ENCODE measurements around the gene TRIM63. TPM values are rescaled to one million over a fixed set of nuclear protein-coding genes. Genes with fewer than 3 reads are reported as not detected.

Gene TRIM63
- total RNA-seq (ENCODE audit: low replicate concordance) = 1.7 and 4.1 TPM in 2 replicates
- long read RNA-seq = 0 reads

DNA sequence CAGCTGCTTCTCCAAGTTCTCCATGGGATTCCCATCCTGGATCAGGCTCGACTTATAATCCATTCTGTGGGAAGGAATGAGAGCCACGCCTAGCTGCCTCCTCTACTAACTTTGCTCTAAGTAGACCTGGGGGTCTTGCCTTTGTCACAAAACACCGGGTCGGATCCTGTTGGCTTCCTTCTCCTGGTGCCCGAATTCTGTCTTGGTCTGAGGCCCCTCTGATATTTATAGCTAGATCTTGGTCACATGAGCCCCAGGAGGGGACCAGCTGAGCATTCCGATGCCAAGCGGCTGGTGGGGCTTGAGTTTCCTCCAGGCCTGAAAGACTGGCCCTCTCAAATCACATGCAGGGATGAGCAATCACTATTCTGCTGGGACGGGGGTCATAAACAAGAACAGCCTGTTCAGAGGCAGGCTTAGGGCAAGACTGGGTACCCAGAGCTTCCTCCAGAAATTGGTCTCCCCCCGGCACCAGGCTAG, at the start of gene TRIM63:
Gene TRIM63 (minus strand): TSS at position 199 of the 480 bp plus-strand sequence. CDS start 136 bp downstream, at position 63.
- peaks cover 3% of the 10 kb centered on the region for H3K27me3 Mint-ChIP-seq
- no peak for DNase-seq (ENCODE audit: extremely low spot score, unreplicated experiment)
- TF ChIP-seq, protein P1, sequence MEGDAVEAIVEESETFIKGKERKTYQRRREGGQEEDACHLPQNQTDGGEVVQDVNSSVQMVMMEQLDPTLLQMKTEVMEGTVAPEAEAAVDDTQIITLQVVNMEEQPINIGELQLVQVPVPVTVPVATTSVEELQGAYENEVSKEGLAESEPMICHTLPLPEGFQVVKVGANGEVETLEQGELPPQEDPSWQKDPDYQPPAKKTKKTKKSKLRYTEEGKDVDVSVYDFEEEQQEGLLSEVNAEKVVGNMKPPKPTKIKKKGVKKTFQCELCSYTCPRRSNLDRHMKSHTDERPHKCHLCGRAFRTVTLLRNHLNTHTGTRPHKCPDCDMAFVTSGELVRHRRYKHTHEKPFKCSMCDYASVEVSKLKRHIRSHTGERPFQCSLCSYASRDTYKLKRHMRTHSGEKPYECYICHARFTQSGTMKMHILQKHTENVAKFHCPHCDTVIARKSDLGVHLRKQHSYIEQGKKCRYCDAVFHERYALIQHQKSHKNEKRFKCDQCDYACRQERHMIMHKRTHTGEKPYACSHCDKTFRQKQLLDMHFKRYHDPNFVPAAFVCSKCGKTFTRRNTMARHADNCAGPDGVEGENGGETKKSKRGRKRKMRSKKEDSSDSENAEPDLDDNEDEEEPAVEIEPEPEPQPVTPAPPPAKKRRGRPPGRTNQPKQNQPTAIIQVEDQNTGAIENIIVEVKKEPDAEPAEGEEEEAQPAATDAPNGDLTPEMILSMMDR (conservative IDR thresholded peaks at IDR 0.05) = no peak
- peak within 1 kb of the TSS; percentile 69 for H3K4me3 Mint-ChIP-seq
- no peaks in the 10 kb centered on the region for H3K36me3 Mint-ChIP-seq
- peak within 1 kb of the TSS; percentile 83 for H3K27ac Mint-ChIP-seq
- H3K9me3 Mint-ChIP-seq = no peaks in the 10 kb centered on the region
- H3K4me1 Mint-ChIP-seq (ENCODE audit: unreplicated experiment) = peaks cover 35% of the 10 kb centered on the region

DNA sequence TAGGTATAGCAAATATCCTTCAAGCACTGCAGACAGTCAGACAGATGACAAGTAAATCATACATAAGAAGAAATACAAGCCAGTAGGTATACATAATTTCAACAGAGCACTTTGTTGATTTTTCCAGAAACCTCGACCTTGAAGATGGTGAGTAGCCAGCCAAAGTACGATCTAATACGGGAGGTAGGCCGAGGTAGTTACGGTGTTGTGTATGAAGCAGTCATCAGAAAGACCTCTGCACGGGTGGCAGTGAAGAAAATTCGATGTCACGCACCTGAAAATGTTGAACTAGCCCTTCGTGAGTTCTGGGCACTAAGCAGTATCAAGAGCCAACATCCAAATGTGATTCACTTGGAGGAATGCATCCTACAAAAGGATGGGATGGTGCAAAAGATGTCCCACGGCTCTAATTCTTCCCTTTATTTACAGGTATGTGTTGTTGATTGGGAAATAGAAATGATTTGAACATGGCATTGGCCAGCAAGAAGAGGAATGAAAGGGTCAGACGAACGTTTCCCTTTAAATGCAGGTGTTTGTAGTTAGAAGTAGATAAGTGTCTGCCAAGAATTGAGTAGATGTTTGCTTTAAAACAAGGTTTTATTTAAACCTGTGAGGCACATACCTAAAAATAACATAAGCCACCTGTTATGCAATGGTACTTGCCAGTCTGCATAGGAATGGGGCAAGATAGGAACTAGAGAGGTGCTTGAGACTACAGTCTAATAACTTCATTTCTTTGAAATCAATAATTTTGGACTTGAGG, 46.9 kb upstream of the TRIM63 start:
- Mint-ChIP-seq H3K27me3 (no peaks in the 10 kb centered on the region), H3K4me3 (peak overlapping the region; percentile 24), H3K4me1 (ENCODE audit: unreplicated experiment) (peaks cover 20% of the 10 kb centered on the region), H3K27ac (no peak overlapping the region), H3K36me3 (peaks cover 10% of the 10 kb centered on the region), H3K9me3 (no peaks in the 10 kb centered on the region)
- TF ChIP-seq, protein P1 (conservative IDR thresholded peaks at IDR 0.05) = no peak
- no peak for DNase-seq (ENCODE audit: extremely low spot score, unreplicated experiment)

DNA sequence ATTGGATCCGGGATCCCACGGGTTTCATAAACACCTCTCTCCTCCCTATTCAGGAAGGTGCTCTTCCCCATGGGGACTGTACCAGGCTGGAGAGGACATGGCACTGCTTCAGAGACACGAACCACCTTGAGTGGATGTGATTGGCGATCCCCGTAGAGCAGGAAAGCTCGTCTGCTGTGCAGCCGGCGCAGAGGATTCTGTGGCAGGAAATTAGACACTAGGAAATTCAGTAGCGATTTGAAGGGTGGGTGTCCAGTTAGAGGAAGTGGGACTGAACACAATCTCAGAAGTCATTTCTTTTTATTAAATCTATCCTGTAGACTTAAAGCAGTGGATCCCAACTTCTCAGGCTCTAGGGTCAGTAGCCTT, 45.0 kb upstream of the TRIM63 start:
- Mint-ChIP-seq H3K27me3 (no peaks in the 10 kb centered on the region), H3K9me3 (no peaks in the 10 kb centered on the region), H3K36me3 (no peaks in the 10 kb centered on the region), H3K4me3 (peak overlapping the region; percentile 97), H3K27ac (peak overlapping the region; percentile 96), H3K4me1 (ENCODE audit: unreplicated experiment) (peaks cover 20% of the 10 kb centered on the region)
- DNase-seq (ENCODE audit: extremely low spot score, unreplicated experiment) = no peak
- TF ChIP-seq, protein P1 (conservative IDR thresholded peaks at IDR 0.05) = no peak

DNA sequence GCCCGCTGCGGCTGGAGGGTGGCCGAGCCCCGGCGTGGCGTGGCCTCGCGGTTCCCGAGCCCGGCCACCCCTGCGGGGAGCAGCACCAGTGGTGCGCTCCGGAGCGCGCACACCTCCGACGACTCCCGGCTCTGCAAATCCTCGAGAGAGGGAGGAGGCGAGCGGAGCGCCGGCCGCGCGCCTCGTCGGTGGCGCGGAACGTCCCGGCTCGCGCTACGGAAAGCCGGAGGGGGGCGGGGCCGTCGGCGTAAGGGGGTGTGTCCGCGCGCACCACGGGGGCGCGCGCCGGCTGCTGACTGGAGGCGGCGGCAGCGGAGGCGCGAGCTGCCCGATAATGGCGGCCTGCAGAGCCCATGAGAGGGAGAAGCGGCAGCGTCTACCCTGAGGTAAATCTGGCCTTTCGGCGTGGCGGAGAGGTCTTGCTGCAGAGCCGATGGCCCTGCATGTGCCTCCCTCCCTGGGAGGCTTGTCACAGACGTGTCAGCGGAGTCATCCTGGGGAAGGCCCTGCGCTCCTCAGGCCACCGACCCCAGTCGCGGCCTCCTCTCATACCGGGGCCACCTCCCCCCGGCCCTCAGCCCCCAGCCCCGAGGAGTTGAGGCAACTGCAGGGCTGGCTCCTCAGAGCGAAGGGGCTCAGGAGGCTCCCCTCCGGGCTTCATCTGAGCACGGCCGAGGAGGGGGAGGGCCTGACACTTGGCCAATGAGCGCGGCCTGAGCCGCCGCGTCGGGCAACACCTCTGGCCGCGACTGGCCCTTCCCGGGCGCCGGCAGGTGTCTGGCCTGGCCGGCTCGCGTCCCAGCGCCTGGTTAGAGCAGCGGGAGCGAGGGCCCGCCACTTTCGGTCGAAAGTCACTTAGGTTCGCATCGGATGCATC, 44.3 kb upstream of the TRIM63 start, which contains the start of gene PDIK1L:
Gene PDIK1L (plus strand): TSS at position 295 of the 877 bp plus-strand sequence. CDS start 2,485 bp downstream, outside the sequence.
- peak; percentile 97 for DNase-seq (ENCODE audit: extremely low spot score, unreplicated experiment)
- TF ChIP-seq, protein P1 (conservative IDR thresholded peaks at IDR 0.05) = no peak
- Mint-ChIP-seq H3K9me3 (no peaks in the 10 kb centered on the region), H3K36me3 (no peaks in the 10 kb centered on the region), H3K4me3 (peak within 1 kb of the TSS; percentile 99), H3K4me1 (ENCODE audit: unreplicated experiment) (peaks cover 20% of the 10 kb centered on the region), H3K27me3 (no peaks in the 10 kb centered on the region), H3K27ac (peak within 1 kb of the TSS; percentile 98)

DNA sequence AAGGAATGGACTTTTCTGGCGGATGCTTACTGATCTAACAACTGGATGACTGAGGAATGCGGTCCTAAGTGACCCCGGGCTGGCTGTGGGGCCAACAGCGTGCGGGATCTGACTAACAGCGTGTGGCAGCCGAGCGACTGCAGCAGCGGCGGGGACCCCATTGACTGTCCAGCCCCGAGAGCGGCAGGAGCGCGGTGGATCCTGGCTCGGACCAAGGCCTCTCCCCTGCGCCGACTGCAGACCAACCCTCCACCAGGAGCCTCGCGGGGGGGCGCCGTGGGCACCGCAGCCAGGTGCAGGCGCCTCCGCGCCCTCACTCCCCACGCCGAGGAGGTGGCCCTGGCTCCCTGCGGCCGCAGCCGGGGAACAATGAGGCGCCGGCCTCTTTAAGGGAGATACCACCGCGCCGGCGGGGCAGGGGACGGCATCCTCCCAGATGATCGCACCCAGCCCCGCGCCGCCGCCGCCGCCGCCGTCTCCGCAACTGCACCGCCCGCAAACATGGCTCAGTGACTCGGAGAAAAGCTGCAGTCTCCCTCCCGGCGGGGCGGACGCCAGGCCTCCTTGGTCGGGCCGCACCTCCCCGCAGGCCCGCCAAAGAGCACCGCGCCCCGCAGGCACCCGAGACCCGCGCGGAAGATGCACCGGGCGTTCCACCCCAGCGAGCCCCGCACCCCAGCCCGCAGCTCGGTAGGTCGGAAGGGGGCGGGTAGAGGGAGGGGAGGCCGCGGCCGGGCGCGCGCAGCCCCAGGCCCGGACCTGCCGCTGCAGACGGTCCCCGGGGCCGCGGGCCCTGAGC, 43.5 kb upstream of the TRIM63 start:
- Mint-ChIP-seq H3K27me3 (no peaks in the 10 kb centered on the region), H3K36me3 (no peaks in the 10 kb centered on the region), H3K9me3 (no peaks in the 10 kb centered on the region), H3K4me3 (peak overlapping the region; percentile 99), H3K27ac (peak overlapping the region; percentile 98), H3K4me1 (ENCODE audit: unreplicated experiment) (peaks cover 20% of the 10 kb centered on the region)
- TF ChIP-seq, protein P1 (conservative IDR thresholded peaks at IDR 0.05) = no peak
- peak; percentile 84 for DNase-seq (ENCODE audit: extremely low spot score, unreplicated experiment)
